HG03103 (cell line): ENCODE measurements around the gene NPTX1.

Experiments
- ATAC-seq: cut with Tn5 transposase; IDR thresholded peaks from one replicate; pipeline ENCODE4 v1.9.1; 2021; ENCODE audit warnings: low read depth; ENCODE audit not compliant: unreplicated experiment

The NPTX1 gene

DNA sequence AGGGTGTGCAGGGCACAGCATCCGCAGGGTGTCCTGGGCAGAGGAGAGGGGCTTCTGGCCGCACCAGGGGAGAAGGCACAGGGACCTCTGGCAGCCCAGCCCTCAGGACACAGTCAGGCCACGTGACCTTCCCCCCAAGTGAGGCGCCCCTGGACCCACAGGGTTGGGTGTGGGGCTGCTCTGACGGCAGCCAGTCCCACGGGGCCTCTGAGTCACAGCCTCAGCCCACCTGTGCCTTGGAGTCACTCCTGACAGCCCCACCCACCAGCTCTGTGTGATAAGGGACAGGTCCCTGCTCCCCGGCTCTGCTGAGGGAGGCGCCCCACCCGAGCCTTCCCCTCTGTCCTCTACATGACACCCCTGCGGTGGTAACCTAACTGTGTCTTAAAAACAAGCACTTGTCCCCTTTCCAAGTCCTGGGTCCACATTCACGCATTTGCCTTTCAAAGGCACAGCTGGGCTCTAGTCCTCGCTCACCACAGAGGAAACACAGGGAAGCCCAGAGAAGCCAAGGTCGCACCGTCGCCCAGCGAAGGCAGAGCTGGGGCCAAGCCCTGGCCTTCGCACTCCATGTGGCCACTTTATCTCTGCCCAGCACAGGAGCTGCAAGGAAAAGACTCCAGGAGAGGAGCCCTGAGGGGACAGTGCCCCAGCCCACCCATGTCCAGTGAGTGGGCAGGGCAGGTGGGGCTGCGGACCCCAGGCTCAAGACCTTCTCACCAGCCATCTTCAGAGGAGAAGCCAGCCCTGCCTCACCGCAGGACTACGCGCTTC is 5.1 kb upstream of the NPTX1 start:
- no peak for ATAC-seq

- ATAC-seq, result no peak
Observed at GRCh38 chr17:80480248-80480647, 3.8 kb upstream of the NPTX1 start.

DNA sequence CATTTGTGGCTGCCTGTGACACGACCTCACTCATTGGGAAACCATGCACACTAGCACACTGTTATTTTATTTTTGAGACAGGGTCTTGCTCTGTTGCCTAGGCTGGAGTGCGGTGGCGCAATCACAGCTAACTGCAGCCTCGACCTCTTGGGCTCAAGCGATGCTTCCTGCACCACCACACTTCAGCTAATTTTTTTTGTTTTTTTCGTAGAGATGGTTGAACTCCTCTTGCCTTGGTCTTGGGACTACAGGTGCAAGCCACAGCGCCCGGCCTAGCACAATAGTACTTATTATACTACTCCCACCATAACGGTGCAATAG is 2.8 kb upstream of the NPTX1 start:
- no peak for ATAC-seq

GRCh38 chr17:80478487-80479245 is 2.3 kb upstream of the NPTX1 start:
- no peak for ATAC-seq

- ATAC-seq, result no peak
Observed at GRCh38 chr17:80477647-80478478, 1.5 kb upstream of the NPTX1 start.

GRCh38 chr17:80476877-80477646 is 655 bp upstream of the NPTX1 start:
- ATAC-seq, result no peak

DNA sequence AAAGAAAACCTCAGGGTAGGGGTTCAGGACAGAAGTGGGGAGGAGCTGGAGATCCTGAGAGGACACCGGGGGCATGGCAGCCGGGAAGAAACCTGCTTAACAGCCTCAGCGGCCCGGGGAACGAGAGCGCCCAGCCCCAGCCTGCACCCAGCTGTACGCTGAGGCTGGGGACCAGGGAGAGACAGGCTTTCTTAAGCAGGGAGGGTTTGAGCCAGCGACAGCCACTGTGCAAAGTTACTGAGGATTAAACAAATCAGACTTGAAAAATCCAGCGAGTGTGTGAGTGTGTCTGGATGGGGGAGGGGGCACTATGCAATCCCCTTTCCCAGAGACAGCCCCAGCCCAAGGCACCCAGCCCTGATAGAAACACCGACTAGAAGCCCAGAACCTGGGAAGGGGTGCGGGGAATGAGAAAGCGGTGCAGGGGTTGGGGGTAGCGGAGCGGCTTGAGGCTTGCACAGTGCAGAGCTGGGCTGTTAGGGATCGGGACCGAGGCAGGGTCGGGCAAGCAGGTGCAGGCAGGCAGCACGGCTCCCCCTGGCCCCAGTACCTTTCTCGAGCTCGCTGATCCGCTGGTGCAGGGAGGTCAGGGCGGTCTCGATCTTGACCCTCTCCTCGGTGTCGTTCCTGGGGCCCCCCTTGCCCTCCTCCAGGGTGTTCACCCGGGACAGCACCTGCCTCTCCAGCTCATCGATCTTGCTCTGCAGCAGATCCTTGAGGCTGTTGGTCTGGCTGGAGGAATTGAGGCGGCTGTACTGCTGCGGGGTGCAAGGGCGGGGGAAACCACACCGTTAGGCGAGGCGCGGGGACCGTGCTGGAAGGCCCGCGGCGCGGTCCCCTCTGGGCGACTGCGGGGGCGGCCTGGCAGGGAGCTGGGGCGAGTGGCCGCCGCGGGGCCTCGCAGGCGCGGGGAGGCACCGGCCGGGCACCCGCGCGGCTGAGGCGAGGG is 1.2 kb downstream of the NPTX1 start:
- ATAC-seq, result no peak

DNA sequence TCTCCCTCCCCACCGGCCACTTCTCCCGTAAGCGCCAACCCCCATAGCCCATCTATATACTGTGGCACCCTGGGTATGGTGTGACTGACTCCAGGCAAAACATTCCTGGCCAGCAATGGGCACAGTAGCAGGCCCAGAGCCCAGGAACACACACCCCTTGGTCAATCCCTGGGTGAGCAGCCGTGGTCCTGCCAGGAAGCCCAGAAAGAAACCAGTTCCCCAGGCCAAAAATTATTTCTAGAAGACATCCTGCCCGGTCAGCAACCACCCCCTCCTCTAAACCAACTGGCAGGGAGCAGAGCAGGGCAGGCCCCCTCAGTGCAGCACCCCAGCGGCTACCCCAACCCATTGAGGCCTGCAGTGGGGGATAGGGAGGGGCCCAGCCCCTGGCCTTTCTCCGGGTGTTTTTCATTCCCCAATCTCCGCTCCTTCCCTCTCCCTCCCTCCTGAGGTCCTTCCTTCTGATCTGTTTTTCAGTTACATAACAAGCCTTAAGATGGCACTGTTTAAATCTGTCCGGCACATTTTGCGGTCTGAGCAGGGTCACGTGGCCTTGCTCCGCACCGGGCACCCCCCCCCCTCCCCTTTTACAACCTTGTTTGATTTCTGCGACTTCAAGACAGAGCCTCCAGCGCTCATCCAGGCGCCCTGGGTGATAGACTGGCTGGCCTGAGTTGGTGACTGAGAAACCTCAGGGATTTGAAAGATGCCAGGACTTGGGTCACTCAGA is 2.0 kb downstream of the NPTX1 start:
- no peak for ATAC-seq

DNA sequence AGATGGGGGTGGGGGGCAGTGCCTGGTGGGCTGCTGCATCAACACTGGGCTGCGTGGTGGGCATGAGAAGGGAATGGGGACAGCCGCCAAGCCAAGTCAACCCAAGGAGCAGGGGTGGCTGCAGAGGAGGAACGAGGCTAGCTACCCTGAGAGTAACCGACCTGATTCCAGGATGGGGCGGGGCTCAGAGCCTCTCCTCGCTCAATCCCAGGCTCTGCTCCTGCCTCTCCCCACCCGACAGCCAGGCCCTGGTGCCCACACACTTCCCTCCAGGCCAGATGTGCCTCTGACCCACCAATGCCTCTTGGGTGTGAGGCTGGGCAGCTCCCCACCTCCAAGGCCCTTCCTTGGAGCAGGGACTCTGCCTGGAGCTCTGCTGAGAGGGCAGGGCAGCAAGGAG is 2.7 kb downstream of the NPTX1 start:
- ATAC-seq, result no peak

DNA sequence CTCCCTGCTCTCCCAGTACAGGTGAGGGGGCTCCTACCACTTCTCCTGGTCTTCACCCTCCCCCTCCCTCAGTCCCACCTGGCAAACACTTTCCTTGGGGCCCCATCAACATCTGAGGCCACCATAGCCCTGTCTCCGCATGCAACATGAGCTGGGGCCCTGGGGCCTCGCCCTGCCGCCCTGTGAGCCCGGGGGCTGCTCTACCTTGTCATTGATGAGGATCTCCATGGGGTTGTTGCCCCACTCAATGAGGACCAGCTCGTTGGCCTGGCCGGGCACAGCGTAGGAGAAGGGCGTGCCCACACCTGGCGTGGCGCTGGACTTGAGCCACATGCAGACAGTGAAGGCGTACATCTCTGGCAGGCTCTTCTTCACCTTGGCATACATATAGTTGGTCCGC is 3.4 kb downstream of the NPTX1 start:
- ATAC-seq, result no peak

- ATAC-seq, result no peak
Observed at GRCh38 chr17:80471922-80472321, 4.5 kb downstream of the NPTX1 start.

- ATAC-seq, result no peak
Observed at GRCh38 chr17:80470603-80471002, 5.8 kb downstream of the NPTX1 start.

DNA sequence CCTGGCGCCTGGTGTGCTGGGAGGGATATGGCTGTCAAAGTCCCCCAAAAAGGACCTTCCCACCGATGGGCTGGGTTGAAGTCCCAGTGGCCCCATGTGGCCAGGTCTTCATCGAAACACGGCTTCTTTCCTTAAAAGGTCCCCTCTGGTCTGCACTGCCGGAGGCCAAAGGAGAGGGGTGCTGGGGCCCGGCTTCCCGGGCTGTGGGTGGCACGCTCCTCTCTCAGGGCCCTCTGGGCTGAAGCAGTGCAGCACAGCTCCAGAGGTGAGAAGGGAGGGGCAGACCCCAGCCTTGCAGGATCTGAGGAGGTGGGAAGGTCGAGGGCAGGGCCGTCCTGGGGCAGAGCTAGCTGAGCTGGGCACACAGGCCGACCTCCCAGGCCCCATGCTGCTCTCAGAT is 6.7 kb downstream of the NPTX1 start:
- ATAC-seq, result no peak

- no peak for ATAC-seq
Observed at GRCh38 chr17:80468781-80469493, 7.5 kb downstream of the NPTX1 start.

DNA sequence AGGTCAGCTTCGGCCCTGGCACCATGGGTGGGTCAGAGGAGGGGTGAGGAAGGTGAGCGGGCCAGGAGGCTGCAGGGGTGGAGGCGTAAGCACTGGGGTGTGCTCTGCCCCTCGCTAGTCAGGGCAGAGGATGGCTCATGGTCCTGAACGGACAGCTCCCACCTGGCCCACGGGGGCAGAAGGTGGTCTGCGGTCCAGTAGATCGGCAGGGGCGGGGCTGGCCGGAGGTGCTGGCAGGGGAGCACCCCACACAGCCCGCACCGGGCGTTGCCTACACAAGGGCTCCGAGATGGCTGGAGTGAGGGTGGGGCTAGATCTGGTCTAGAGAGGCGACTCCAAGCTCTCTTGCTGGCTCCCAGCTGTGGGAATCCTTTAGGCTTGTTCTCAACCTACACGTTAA is 8.2 kb downstream of the NPTX1 start:
- ATAC-seq, result no peak

- ATAC-seq, result no peak
Observed at GRCh38 chr17:80466188-80466705, 10.2 kb downstream of the NPTX1 start.

- ATAC-seq, result no peak
Observed at GRCh38 chr17:80465327-80465974, 11.0 kb downstream of the NPTX1 start.

- no peak for ATAC-seq
Observed at GRCh38 chr17:80464486-80464885, 11.9 kb downstream of the NPTX1 start.
